GM19438 (cell line): ENCODE measurements around the gene SLC34A1.

Experiments used
- ATAC-seq: cut with Tn5 transposase; IDR thresholded peaks from one replicate; pipeline ENCODE4 v1.9.1; 2021; ENCODE audit warnings: low read depth; ENCODE audit not compliant: unreplicated experiment

The SLC34A1 gene

GRCh38 chr5:177443144-177443983, 59.1 kb downstream of the SLC34A1 start:
- no peak for ATAC-seq

GRCh38 chr5:177444106-177445051, 60.1 kb downstream of the SLC34A1 start:
- no peak for ATAC-seq

- no peak for ATAC-seq
Observed at GRCh38 chr5:177445052-177445916, 61.0 kb downstream of the SLC34A1 start.

GRCh38 chr5:177445917-177446199, 61.6 kb downstream of the SLC34A1 start:
- no peak for ATAC-seq

- ATAC-seq: peak; percentile 49
Observed at GRCh38 chr5:177446200-177447065, 62.2 kb downstream of the SLC34A1 start, which contains the start of gene PRR7. Gene PRR7, plus strand, starts transcription at chr5:177446814. Its CDS starts 8,254 bp downstream, at chr5:177455068.

GRCh38 chr5:177447066-177447610, 62.9 kb downstream of the SLC34A1 start:
- peak; percentile 29 for ATAC-seq

- no peak for ATAC-seq
Observed at GRCh38 chr5:177447611-177448243, 63.5 kb downstream of the SLC34A1 start.
